T-helper 2 cell (primary cell): Measurements from ENCODE around the gene L3MBTL3.
"Not testable (repeated sequence)": the region's sequence is repeated elsewhere in the genome, so short reads cannot be mapped to it uniquely, and the experiment has no call there.

Source experiments
- DNase-seq, 5 experiments: peaks; one replicate each; pipeline versions ENCODE4 v3.0.0 to v3.0.0-alpha.2; 2012 to 2022

The L3MBTL3 gene

GRCh38 chr6:130140084-130140483 is 121.7 kb downstream of the L3MBTL3 start:
- DNase-seq: no peak

GRCh38 chr6:130143709-130144108 is 125.3 kb downstream of the L3MBTL3 start:
- no peak for DNase-seq

- DNase-seq: no peak
Observed at GRCh38 chr6:130147111-130147510, 128.7 kb downstream of the L3MBTL3 start.

GRCh38 chr6:130148181-130148580 is 129.8 kb downstream of the L3MBTL3 start:
- DNase-seq: peak in 1 of 5 experiments; percentile 18

- not testable (repeated sequence) for DNase-seq
Observed at GRCh38 chr6:130149016-130149415, 130.6 kb downstream of the L3MBTL3 start.

GRCh38 chr6:130150906-130151305 is 132.5 kb downstream of the L3MBTL3 start:
- no peak for DNase-seq

- DNase-seq: no peak
Observed at GRCh38 chr6:130152908-130153510, 134.6 kb downstream of the L3MBTL3 start.

GRCh38 chr6:130156908-130157307 is 138.5 kb downstream of the L3MBTL3 start:
- DNase-seq: no peak

- DNase-seq: no peak
Observed at GRCh38 chr6:130158056-130158455, 139.7 kb downstream of the L3MBTL3 start.

GRCh38 chr6:130158548-130158947 is 140.2 kb downstream of the L3MBTL3 start:
- no peak for DNase-seq

GRCh38 chr6:130159956-130160355 is 141.6 kb downstream of the L3MBTL3 start:
- no peak for DNase-seq

- DNase-seq: no peak
Observed at GRCh38 chr6:130161683-130162404, 143.5 kb downstream of the L3MBTL3 start.

- DNase-seq: no peak
Observed at GRCh38 chr6:130162421-130162820, 144.0 kb downstream of the L3MBTL3 start.

- no peak for DNase-seq
Observed at GRCh38 chr6:130163266-130163665, 144.9 kb downstream of the L3MBTL3 start.

GRCh38 chr6:130164251-130164650 is 145.9 kb downstream of the L3MBTL3 start:
- DNase-seq: no peak

GRCh38 chr6:130167655-130168054 is 149.3 kb downstream of the L3MBTL3 start:
- DNase-seq: no peak

GRCh38 chr6:130170160-130170559 is 151.8 kb downstream of the L3MBTL3 start:
- DNase-seq: not testable (repeated sequence)

- not testable (repeated sequence) for DNase-seq
Observed at GRCh38 chr6:130173377-130174004, 155.1 kb downstream of the L3MBTL3 start.

GRCh38 chr6:130176378-130176777 is 158.0 kb downstream of the L3MBTL3 start:
- no peak for DNase-seq

- no peak for DNase-seq
Observed at GRCh38 chr6:130178692-130179091, 160.3 kb downstream of the L3MBTL3 start.

- no peak for DNase-seq
Observed at GRCh38 chr6:130182466-130182865, 164.1 kb downstream of the L3MBTL3 start.

- DNase-seq: peak in 3 of 5 experiments; percentile 27 to 86 (median 56)
Observed at GRCh38 chr6:130183271-130184222, 165.2 kb downstream of the L3MBTL3 start.

GRCh38 chr6:130185658-130186057 is 167.3 kb downstream of the L3MBTL3 start:
- no peak for DNase-seq
